NOMO-1 treated with DMSO at 0.1 percent for 48 hours (cell line): ENCODE results near the gene CASP12.

Experiments used
- DNase-seq: peaks from one replicate; lab custom pipeline; 2025; ENCODE audit not compliant: unreplicated experiment; lab: John Stamatoyannopoulos, UW

CASP12 gene

DNA sequence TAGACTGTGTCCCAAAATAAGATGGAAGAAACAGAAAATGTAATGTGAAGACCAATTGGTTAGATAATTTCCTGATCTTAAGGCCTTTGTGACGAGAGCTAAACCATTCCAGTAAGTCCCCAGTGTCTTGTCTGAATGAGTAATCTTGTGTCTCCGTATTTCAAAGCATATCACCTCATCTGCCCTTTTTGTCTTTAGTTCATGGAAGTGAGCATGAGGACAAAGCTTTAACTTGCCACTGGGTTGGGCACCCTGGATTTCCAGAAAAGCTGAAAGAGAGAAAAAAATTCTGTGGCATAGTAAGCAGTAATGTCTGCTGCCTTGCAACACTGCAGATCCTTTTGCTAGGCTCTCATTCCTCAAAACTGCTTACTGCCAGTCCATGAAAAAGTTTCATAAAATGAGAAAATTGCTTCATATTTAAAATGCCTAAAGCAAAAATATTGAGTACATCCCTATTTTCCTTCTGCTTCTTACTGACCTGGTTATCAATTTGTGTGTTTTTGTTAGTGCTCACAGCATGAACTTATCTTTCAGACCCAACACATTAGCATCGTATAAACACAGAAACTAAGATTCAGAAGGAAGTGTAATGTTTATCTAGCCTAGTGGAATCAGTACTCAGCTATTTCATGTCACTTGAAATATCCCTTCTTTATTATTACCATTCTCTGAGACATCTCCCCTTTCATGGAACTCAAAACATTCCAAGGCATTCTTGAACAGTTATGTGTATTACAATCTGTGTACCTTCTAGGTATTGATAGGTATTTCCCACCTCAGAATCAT lies 5.3 kb downstream of the CASP12 start:
- DNase-seq: no peak

DNA sequence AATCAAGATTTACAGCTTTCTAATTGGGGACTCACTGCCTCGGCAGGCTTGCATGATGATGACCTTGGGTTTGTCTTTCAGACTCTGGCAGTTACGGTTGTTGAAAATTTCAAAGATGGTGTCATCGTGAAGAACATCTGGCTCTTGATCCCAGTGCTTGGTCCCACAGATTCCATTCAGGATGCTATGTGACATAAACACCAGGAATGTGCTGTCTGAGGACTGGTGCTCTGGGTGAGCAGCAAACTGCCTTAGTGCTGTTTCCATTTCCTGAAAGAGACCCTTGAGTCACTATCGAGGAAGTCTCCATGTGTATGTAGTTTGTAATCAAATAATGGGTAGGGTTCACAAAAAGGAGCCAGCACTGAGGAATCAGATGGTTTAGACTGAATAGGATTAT lies 7.1 kb downstream of the CASP12 start:
- DNase-seq: no peak

DNA sequence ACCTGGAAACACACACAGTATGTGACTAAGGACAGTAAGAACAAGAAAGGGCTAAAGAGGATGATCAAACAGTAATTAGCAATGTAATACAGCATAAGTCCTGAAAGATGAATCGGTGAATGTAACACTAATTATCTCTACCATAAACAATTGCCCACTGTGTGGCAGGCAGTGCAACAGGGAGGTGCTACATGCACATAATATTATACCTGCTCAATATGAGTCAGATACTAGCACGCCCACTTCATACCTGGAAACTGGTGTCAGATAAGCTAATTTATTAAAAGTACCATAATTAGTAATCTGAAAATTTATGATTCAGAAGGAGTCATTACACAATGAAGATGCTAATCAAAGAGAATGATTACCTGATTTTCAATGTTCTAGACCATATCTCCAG lies 14.9 kb downstream of the CASP12 start:
- no peak for DNase-seq

DNA sequence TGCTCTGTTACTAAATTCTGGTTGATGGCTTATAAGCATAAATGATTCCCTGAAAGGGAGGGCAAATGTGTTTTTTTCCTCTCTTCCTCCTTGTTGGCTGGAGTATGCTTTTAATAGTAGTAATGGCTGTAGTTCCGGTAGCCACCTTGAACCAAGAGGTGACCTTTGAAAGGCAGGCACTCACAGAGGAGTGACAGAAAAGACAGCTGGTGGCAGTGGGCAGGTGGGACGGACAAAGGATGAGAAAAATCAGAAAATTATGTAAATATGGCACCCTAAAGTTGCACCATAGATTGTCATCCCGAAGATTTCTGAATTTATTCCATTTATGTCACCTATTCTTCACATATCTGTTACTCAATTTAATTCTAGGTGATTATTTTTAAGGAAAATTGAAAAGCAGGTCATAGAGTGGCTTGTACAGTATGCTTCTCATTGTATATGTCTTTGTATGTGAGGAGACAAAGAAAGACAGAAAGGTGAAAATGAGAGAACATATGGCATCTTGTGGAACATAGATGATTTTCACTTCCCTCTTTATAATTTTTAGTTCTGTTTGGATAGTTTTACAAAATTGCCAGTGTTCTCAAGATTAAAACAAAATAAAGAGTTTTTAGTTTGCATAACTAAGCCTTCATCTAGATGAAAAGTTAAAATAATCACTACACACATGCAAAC lies 17.0 kb downstream of the CASP12 start:
- DNase-seq: peak; percentile 41

DNA sequence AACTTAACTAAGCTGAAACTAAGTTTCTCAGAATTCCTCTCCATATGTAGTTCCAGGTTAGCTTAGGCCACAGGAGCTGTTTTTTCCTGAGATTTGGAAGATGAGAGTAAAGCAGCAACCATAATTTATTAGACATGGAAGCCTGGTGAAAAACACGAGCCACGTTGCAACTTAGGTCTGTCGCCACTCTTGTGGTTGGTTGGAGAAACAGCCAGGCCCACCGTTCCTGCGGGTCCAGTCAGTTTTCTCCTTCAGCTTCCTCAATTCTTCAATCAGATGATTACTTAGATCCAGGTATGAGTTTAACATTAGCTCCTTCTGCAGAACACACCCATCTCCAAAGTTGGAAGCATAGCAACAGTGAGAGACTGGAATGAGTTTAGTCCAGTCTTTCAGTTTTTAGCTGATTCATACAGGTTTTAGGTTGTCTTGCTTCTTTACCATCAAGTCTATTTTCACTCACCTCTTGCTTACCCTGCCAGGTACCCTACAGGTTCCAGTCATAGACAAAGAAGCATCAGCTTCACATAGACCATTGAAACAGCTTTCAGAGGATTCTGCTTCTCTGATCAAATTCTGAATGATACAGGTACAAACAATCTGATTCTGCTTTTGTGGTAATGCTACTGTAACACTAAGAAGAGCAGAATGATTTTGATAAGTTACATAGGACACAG lies 18.6 kb downstream of the CASP12 start:
- DNase-seq: no peak

DNA sequence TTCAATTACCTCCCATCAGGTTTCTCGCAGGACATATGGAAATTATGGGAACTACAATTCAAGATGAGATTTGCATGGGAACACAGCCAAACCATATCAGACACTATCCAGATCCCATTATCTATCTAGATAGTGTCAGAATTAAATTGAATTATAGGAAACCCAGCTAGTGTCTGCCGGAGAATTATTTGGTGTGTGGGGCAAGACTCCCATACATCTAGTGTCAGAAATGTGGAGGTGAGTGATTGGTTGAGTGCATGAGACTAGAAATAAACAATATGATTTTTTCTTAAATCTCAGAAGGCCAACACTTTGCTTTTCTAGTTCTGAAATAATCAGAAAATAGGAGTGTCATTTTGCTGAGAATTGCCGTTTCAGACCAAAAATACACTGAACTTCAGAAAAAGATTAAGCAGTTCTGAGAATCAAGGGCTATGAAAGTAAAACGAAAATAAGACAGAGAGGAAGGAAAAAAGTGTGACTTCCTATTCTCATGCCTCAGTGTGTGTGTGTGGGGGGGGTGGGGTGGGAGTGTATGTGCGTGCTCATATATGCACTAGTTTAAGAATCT lies 21.3 kb downstream of the CASP12 start:
- DNase-seq: peak; percentile 38

DNA sequence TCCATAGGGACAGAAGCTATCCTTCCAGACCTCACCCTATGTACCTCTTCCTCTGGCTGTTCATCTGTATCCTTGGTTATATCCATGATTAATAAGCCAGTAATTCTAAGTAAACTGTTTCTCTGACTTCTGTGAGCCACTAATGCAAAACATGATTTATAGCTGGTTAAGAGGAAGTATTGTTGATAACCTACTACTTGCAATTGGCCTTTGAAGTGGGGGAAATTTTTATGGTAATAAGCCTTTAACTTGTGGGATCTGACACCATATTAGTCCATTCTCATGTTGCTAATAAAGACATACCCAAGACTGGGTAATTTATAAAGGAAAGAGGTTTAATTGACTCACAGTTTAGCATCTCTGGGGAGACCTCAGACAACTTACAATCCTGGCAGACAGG lies 21.9 kb downstream of the CASP12 start:
- DNase-seq: peak; percentile 43

DNA sequence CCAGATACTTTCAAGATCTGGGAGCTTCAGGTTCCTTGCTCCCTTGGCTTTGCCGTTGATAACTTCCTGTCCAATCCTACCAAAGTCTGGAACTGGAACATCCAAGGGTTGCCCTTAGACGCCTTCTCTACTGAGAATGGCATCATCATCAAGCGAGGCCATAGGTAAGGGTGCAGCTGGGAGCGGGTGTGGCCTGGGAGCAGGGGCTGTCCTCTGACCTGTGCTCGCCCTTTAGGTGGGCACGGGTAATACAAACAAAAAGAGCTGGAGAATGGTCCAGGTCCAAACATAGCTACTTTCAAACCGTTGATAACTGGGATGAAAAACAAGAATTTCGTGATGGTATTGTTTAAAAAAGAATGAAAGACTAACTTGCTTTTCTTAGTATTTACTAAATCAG lies 25.0 kb downstream of the CASP12 start:
- DNase-seq: no peak

DNA sequence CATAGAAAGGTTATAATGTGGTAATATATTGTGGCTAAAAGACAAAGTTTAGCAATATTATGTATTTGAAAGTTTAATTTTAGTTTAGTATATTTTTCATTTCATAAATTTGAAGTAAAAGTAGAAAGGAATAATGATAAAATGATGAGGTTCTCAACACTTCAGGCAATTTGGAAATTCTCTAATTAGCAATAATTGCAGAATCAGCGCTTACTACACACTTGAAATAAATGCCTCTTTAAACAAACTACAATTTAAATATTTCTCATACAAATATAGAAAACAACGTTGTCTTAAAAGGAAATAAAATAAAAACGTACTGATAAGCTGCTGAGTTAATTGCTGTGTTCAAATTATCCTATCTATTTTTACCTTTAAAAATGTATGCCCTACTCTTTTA lies 25.9 kb downstream of the CASP12 start:
- no peak for DNase-seq

DNA sequence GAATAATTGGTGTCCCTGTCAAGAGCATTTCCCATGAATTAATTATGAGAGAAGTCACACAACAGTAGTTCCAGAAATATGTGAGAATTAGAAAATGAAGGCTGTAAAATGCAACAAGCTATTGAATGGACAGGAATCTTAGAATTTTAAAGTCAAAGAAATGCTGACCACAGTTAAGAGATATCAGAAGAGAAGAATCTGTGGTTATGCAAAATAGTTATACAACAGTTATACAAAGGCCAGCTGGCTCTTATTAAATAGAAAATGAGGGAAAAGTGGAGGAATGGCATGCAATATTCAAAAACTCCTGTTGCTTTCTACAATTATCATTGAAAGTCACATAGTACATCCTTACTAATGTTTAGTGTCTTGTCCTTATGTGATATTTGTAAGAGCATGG lies 27.4 kb downstream of the CASP12 start:
- no peak for DNase-seq

DNA sequence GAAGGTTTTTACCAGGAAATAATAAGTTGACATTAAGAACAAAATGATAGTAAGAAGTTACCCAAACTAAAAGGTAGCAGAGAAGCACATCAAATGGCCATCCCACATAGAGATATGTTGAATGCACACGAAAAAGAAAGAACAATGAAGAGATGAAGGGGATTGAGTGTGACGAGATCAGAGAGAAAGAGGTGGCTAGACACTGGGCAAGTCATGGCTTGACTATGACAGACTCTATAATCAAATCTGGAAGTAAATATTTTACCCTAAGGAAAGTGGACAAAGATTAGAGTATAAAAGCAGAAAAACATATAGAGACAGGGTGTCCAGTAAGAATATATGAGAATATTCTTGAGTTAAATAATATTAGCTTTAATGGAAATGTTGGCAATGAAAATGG lies 31.4 kb downstream of the CASP12 start:
- no peak for DNase-seq

DNA sequence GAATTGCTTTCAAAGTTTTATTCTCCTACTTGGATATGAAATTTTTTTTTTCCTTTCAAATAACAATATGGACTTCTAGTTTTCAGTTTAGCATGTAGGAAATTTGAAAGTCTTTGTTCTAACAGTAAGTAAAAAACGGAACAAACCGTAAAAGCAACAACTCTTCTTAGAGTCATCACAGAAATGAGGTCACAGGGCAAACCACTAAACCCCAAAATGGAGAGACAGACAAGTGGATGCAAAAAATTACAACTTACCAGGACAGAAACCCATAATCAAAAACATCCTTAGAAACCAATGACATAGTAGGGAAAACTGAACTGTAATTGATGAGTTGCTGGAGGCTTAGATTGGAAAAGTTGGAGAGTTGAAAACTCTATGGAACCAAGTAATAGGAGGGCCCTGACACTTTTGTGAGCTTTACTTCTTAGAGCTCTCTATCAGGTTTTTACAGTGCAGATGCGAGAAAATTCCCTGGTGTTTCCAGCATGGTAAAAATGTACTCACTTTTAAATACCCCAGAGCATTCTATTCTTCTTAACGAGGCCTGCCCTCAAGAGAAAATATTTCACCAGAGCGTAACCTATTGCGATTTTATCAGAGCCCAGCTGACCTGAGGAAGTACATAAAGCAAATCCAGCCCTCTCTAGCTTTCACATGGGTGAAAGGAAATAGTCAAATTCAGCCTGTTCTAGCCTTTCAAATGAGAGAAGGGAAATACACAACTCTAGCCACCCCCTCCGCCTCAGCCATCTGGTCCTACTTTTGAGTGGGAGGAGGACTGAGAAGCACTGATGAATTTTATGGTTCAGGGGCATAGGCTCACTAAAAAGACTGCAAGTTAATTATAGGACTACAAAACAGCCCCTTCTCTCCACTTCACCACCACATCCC lies 39.1 kb downstream of the CASP12 start:
- peak; percentile 65 for DNase-seq

DNA sequence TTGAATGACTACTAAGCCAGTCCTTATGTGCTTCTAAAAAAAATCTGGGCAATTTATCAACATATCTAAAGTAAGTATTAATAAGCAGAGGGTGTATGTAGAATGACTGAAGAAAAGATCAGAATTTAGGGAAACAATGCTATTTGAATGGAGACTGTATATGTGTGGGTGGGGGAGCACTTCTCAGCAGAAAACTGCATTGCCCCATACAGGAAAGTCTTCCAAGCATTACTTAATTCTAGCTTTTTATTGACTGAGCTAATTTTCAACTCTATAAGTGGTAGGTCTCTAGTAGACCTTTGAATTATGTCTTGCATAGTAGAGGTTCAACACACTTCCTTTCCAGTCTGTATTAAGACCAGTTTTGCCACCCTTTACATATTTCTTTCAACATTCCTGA lies 41.7 kb downstream of the CASP12 start:
- peak; percentile 57 for DNase-seq

DNA sequence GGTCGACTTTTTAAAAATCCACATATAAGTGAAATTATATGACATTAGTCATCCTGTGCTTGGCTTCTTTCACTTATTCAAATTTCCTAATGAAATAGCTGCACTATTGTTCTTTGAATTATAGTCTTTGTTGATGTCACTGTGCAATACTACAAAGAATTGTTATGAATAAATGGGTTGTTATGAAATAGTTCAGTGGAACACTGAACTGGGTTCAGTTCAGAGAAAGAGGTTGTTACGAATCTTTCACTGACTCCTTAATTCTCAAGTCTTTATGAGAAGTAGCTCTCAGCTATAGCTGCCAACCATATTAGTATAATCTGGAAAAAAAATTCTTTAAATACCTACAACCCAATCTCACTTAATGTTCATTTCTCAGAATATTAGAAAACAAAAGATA lies 42.3 kb downstream of the CASP12 start:
- no peak for DNase-seq

DNA sequence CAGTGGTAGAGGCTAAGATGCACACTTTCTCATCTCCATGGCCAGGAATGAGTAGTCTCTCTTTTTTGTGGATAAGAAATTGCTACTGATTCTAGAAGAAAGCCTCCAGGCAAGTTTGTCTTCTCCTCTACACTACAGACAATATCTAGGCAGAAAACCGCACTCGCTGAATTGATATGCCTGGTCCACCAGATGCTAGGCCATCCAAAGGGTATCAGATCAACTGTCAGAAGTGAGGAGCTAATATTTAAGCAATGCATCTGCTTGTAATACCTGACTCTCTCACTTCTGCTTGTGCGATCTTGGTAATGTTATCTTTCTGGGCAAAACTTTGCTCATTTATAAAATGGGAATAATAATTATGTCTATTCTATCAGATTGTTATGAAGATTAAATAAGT lies 45.0 kb downstream of the CASP12 start:
- DNase-seq: no peak

DNA sequence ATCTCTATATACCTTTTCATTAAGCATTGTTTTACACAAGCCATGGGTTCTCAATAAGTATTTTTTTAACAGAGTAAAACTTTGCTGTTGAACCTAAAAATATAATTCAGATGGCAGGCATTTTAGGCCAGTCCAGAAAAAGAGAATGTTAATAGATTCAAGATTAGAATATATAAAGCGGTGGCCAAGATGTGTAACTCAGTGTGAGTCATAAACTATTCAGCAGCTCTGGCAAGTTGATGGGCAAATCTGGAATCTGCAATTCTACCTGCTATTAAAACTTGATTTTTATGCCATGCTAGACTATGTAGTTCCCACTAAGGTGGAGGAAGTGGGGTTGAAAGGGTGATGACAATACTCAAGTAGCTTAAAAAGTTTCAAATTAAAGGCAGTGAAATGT lies 45.4 kb downstream of the CASP12 start:
- no peak for DNase-seq

DNA sequence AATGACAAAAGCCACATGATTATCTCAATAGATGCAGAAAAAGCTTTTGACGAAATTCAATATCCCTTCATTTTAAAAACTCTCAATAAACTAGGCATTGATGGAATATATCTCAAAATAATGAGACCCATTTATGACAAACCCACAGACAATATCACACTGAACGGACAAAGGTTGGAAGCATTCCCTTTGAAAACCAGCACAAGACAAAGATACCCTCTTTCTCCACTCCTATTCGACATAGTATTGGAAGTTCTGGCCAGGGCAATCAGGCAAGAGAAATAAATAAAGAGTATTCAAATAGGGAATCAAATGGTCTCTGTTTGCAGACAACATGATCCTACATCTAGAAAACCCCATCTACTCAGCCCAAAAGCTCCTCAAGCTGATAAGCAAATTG lies 52.0 kb downstream of the CASP12 start:
- DNase-seq: no peak

DNA sequence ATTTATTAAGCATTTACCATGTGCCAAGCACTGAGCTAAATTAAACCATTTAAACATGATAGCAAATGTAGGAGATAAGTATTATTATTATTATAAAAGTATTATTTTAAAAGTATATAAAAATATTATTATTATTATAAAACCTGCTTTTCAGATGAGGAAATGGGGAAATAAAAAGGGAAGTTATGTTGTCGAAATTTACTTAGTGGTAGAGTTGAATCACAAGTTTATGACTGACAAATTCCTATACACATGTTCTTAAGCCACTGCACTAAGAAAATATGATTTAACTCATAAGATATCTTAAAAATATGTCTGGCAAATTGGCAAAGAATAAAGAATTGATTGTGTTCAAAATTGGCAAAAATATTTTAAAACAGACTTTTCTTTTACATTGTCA lies 53.8 kb downstream of the CASP12 start:
- DNase-seq: peak; percentile 71

DNA sequence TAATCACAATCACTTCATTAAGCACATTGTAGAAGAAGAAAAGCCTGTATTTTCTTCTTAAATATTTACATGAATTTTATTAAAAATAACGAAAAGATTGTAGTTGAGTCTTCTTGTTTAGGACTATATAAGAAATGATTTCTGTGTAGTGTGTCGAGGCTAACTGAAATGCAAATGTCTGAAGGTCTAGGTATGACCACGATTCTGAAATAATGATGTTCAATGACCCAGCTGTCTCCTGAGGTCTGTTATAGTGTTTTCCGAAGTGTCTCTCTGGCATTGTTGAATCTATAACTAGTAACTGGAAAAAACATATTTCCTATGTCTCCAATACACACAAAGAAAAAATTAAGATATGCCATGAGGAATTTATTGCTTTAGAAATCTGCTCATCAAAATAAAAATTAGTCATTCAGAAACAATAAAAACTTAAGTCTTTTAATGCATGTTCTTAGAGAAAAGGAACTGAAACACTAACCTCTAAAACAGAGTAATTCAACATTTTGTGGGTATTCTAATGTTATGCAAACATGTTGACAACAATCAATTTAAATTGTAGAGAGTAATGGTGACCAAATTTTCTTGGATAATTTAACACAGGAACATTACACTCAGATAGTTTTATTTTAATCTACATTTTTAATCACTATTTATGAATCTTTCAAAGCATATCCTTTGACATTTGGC lies 55.0 kb downstream of the CASP12 start:
- peak; percentile 57 for DNase-seq

DNA sequence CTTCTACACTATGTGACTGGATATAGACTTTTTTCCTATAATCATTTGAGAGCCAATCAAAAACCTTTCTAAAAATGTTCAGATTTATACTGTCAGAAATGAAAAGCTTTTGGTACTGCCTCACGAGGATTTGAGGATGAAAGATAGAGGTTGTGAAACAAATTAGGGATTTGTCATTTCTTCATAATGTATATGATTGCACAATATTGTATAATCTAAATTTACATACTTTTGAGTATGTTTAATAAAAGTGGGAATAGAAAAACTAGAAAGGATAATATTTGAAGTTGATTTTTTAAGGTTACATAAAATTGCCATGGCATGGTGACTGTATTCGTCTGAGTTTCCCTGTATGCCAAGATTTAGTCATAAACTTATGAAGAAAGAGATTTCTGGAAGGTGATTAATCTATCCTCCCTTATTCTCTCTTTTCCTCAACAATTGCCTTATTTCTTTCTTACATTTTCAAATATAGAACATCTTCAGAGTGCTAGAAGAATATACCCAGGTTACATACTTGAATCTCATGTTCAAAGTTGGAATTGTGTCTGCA lies 56.2 kb downstream of the CASP12 start:
- no peak for DNase-seq
